ENCODE data around the gene BORCS8.

BORCS8 gene

DNA sequence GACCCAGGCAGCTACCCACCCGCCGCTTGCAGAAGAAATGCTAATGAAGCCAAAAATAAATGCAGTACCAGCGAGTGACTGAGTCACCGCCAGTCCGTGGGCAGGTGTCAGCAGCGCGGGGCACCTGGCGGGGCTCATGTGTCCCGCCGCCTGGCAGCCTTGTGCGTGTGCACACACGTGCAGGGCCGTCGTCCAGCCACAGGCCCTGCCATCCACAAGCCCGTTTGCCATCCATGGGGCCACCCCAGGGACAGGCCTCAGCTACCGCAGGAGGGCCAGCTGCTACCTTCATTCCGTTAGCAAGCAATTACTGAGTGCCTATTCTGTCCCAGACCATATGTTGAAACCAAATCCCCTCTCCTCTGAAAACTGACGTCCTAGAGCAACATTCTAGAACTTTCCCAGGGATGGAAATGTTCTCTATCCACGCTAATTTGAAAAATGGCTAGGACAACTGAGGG is 40.3 kb upstream of the BORCS8 start:
- TF ChIP-seq, protein P1, sequence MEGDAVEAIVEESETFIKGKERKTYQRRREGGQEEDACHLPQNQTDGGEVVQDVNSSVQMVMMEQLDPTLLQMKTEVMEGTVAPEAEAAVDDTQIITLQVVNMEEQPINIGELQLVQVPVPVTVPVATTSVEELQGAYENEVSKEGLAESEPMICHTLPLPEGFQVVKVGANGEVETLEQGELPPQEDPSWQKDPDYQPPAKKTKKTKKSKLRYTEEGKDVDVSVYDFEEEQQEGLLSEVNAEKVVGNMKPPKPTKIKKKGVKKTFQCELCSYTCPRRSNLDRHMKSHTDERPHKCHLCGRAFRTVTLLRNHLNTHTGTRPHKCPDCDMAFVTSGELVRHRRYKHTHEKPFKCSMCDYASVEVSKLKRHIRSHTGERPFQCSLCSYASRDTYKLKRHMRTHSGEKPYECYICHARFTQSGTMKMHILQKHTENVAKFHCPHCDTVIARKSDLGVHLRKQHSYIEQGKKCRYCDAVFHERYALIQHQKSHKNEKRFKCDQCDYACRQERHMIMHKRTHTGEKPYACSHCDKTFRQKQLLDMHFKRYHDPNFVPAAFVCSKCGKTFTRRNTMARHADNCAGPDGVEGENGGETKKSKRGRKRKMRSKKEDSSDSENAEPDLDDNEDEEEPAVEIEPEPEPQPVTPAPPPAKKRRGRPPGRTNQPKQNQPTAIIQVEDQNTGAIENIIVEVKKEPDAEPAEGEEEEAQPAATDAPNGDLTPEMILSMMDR (IDR thresholded peaks at IDR 0.05; ENCODE audit: low read depth, low read length, missing control alignments): no peak
- no peak for DNase-seq (ENCODE audit: extremely low read depth, low read depth)
- H3K4me3 ChIP-seq (replicated peaks; ENCODE audit: low read depth, low read length): no peak overlapping the region

DNA sequence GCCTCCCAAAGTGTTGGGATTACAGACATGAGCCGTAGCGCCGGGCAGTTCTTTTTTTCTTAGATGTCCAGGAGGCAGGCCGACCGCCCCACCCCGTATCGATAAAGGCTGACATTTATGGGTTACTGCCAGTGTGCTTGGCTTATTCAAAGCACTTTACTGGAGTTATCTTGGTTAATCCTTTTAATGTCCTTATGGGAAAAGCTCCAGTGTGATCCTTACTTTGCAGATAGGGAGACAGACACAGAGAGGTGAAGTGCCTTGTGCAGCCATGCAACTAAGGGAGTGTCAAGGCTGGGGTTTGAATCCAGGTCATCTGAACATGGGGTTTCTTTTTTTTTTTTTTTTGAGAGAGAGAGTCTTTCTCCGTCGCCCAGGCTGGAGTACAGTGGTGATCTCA is 39.0 kb upstream of the BORCS8 start:
- no peak overlapping the region for H3K4me3 ChIP-seq (replicated peaks; ENCODE audit: low read depth, low read length)
- TF ChIP-seq, protein P1 (IDR thresholded peaks at IDR 0.05; ENCODE audit: low read depth, low read length, missing control alignments): no peak

DNA sequence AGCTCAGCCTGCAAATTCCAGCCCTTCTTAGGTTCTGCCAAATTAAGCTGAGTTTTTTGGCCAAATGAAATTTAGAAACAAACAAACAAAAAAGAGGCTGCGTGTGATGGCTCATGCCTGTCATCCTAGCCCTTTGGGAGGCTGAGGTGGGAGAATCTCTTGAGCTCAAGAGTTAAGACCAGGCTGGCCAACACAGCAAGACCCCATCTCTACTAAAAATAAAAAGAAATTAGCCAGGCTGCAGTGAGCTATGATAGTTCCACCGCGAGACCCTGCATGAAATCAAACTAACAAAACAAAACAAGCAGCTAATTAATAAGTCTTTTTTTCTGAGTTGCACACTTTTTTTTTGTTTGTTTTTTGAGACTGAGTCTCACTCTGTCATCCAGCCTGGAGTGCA is 37.7 kb upstream of the BORCS8 start:
- TF ChIP-seq, protein P1 (IDR thresholded peaks at IDR 0.05; ENCODE audit: low read depth, low read length, missing control alignments): no peak
- no peak overlapping the region for H3K4me3 ChIP-seq (replicated peaks; ENCODE audit: low read depth, low read length)

More for the DNA sequence above, 39.0 kb upstream of the BORCS8 start:
- no peak for DNase-seq (ENCODE audit: extremely low read depth, low read depth)

DNA sequence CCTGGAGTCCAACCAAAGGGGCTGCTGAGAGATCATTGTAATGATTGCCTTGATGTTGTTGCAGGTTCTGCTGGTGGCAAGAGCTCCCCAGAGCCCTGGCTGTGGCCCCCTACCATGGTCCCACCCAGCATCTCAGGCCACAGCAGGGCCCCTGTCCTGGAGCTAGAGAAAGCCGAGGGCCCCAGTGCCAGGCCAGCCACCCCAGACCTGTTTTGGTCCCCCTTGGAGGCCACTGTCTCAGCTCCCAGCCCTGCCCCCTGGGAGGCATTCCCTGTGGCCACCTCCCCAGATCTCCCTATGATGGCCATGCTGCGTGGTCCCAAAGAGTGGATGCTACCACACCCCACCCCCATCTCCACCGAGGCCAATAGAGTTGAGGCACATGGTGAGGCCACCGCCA is 35.3 kb upstream of the BORCS8 start:
- TF ChIP-seq, protein P1 (IDR thresholded peaks at IDR 0.05; ENCODE audit: low read depth, low read length, missing control alignments): no peak
- H3K4me3 ChIP-seq (replicated peaks; ENCODE audit: low read depth, low read length): no peak overlapping the region
- DNase-seq (ENCODE audit: extremely low read depth, low read depth): no peak

More for the DNA sequence above, 37.7 kb upstream of the BORCS8 start:
- DNase-seq (ENCODE audit: extremely low read depth, low read depth): no peak

DNA sequence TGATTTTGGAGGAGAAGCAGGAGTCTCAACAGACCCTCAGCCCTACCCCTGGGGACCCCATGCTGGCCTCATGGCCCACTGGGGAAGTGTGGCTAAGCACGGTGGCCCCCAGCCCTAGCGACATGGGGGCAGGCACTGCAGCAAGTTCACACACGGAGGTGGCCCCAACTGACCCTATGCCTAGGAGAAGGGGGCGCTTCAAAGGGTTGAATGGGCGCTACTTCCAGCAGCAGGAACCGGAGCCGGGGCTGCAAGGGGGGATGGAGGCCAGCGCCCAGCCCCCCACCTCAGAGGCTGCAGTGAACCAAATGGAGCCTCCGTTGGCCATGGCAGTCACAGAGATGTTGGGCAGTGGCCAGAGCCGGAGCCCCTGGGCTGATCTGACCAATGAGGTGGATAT is 34.7 kb upstream of the BORCS8 start:
- no peak for DNase-seq (ENCODE audit: extremely low read depth, low read depth)
- TF ChIP-seq, protein P1 (IDR thresholded peaks at IDR 0.05; ENCODE audit: low read depth, low read length, missing control alignments): no peak
- no peak overlapping the region for H3K4me3 ChIP-seq (replicated peaks; ENCODE audit: low read depth, low read length)

DNA sequence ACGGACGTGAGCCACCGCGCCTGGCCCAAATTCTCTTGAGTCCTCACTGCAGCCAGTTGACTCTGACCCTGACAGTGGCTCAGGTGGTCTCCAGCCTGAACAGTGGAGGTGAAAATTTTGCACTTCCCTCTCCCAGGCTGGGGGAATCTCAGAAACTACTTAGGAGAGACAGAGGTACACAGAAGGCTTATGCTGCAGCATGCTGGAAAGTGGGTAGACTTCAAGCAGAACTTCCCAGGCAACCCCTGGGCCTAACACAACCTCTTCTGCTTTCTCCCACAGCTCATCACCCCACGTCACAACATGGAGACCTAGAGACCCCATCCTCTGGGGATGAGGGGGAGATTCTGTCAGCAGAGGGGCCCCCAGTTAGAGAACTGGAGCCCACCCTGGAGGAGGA is 34.3 kb upstream of the BORCS8 start:
- no peak overlapping the region for H3K4me3 ChIP-seq (replicated peaks; ENCODE audit: low read depth, low read length)
- TF ChIP-seq, protein P1 (IDR thresholded peaks at IDR 0.05; ENCODE audit: low read depth, low read length, missing control alignments): no peak
- no peak for DNase-seq (ENCODE audit: extremely low read depth, low read depth)

DNA sequence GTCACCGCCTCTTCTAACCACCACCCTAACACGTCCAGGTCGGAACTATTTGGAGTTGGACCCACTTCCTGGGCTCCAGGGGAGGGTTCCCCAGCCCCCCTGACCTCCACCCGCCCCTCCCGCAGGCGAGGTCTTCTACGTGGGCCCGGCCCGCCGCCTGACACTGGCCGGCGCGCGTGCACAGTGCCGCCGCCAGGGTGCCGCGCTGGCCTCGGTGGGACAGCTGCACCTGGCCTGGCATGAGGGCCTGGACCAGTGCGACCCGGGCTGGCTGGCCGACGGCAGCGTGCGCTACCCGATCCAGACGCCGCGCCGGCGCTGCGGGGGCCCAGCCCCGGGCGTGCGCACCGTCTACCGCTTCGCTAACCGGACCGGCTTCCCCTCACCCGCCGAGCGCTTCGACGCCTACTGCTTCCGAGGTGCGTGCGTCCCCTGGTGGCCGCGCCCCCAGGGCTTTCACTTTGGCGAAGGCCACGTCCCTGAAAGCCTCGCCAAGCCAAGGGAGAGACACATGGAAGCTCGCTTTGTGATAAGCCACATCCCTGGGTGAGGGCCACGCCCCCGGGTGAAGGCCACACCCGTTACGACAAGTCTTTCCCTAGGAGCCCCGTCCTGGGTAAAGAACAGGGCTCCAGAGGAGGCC is 33.0 kb upstream of the BORCS8 start:
- DNase-seq (ENCODE audit: extremely low read depth, low read depth): no peak
- TF ChIP-seq, protein P1 (IDR thresholded peaks at IDR 0.05; ENCODE audit: low read depth, low read length, missing control alignments): peak; percentile 75
- peak overlapping the region; percentile 20 for H3K4me3 ChIP-seq (replicated peaks; ENCODE audit: low read depth, low read length)

All from HFF-Myc (cell line).